SK-N-MC (cell line): ENCODE measurements around the gene C4orf50.
"Not testable (repeated sequence)": the region's sequence is repeated elsewhere in the genome, so short reads cannot be mapped to it uniquely, and the experiment has no call there.

Experiments
- DNase-seq: peaks from one replicate; pipeline ENCODE4 v3.0.0-alpha.2; 2011; ENCODE audit warnings: low read depth, low spot score
- H3K27ac ChIP-seq: fragments of 200-600 bp; sonication (generic); 2 replicates; pipeline ENCODE4 v1.5.1; 2016; ENCODE audit warnings: mixed run types
- H3K36me3 ChIP-seq: fragments of 200-600 bp; sonication (generic); 2 replicates; pipeline ENCODE4 v1.6.1; 2017; ENCODE audit warnings: antibody characterized with exemption, low read length, mixed read lengths; ENCODE audit not compliant: insufficient read depth
- H3K4me3 ChIP-seq: fragments of 200-600 bp; sonication (generic); 2 replicates; pipeline ENCODE4 v1.5.1; 2016
- H3K9ac ChIP-seq: fragments of 200-600 bp; sonication (generic); 2 replicates; pipeline ENCODE4 v1.8.0; 2017; ENCODE audit warnings: mixed run types, mixed read lengths; ENCODE audit not compliant: insufficient read length
- H3K9me3 ChIP-seq: fragments of 200-600 bp; sonication (generic); 2 replicates; pipeline ENCODE4 v1.6.1; 2017; ENCODE audit warnings: low read depth, mild to moderate bottlenecking, antibody characterized with exemption, low read length, moderate library complexity, mixed read lengths
- EZH2 ChIP-seq: fragments of 200-600 bp; sonication (generic); IDR thresholded peaks from one replicate; pipeline ENCODE4 v1.6.1; 2017; ENCODE audit warnings: antibody characterized with exemption
- FOXP2 ChIP-seq: optimal IDR thresholded peaks from 2 replicates; pipeline ENCODE3; 2011; ENCODE audit warnings: mild to moderate bottlenecking, moderate library complexity; ENCODE audit not compliant: insufficient read depth; ENCODE audit errors: extremely low read length, control extremely low read depth
- POLR2AphosphoS5 ChIP-seq: IDR thresholded peaks from 2 replicates; pipeline ENCODE4 v1.6.1; 2012; ENCODE audit warnings: mild to moderate bottlenecking, low read depth, low read length, borderline replicate concordance

Gene C4orf50

DNA sequence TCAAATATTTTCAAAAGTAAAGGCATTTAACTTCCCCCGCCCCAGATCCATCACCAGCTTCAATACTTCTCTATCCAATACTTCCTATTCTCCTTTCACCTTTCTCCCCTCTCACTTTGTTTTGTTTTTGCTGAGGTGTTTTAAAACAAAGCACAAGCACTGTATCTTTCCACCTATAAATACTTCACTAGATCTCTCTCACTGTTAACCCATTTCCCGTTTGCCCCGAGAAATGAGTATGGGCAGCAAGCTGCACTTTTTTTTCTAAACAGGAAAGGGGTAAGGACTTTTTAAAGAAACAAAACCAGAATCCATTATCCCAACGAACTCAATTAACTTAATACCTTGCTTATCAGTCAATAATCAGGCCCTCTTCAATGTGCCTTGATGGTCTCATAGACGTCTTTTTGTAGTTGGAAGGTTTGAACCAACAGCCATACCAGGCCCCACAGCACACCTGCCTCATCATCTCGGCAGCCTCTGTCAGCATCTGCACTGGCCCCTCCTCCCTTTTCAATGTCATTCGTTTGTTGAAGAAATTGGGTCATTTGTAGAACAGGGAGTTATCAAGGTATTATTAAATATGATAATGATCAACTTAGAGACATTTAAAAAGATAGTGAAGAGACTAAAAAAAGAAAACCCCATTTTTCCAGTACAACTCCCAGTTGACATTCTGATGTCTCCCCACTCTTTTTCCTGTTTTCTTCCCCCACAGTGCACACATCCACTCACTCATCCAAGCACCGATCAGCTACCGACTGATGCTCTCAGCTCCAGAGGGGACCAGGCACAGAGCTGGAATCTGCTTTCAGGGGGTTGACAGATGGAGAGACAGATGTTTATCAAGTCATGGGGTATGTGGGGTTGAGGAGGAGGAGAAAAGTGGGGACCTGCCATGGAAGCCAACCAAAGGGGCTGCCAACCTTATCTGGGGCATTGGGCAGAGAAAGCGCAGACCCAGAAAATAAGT, 151.1 kb downstream of the C4orf50 start:
- no peak for DNase-seq
- H3K27ac ChIP-seq: no peak overlapping the region
- TF ChIP-seq FOXP2 (no peak), POLR2AphosphoS5 (no peak), EZH2 (no peak)
- no peaks in the 10 kb centered on the region for H3K36me3 ChIP-seq
- no peak overlapping the region for H3K9ac ChIP-seq
- H3K9me3 ChIP-seq: no peaks in the 10 kb centered on the region
- no peak overlapping the region for H3K4me3 ChIP-seq

GRCh38 chr4:5865896-5866599, 152.2 kb downstream of the C4orf50 start:
- no peak overlapping the region for H3K27ac ChIP-seq
- no peaks in the 10 kb centered on the region for H3K36me3 ChIP-seq
- no peak for TF ChIP-seq EZH2
- no peak overlapping the region for H3K9ac ChIP-seq
- H3K4me3 ChIP-seq: no peak overlapping the region; the same call in 1 of the 2 replicates
- no peaks in the 10 kb centered on the region for H3K9me3 ChIP-seq
- no peak for DNase-seq

- no peak for DNase-seq
- Histone ChIP-seq H3K9me3 (no peaks in the 10 kb centered on the region), H3K36me3 (no peaks in the 10 kb centered on the region), H3K9ac (no peak overlapping the region), H3K27ac (no peak overlapping the region), H3K4me3 (no peak overlapping the region)
- TF ChIP-seq FOXP2: no peak
- no peak for TF ChIP-seq EZH2
- no peak for TF ChIP-seq POLR2AphosphoS5
Measured at GRCh38 chr4:5863461-5864113, 154.6 kb downstream of the C4orf50 start.

DNA sequence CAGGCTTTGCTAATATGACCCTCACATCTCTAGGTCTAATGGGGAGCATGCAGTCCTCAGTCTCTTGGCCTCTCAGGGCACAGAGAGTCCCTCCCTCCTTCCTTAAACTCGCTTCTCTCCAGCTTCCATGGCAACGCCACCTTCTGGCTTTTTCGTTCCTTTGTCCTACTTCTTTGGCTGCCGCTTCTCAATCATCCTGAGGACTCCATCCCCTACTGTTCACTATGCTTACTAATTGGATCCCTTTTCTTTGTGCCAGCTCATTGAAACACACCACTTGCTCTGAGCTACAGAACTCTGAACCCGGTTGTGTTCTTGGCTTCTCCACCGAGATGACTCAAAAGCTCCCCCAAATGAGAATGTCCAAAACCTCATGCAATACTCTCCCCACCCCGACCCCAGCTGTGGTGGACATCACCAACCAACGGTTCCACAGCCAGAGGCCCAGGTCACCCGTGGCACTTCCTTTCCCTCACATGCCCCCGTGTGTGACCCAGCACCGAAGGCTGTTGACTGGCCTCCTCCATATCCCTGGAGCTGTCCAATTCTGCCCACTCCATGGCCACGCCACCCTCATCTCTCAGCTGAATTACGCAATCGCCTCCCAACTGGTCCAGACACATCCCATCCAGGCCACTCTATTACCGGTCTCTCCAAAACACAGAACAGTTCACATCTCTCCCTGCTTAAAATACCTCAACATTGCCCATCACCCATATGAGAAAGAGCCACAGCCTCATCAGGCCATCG, 160.0 kb downstream of the C4orf50 start:
- Histone ChIP-seq H3K27ac (no peak overlapping the region), H3K36me3 (no peaks in the 10 kb centered on the region)
- DNase-seq: no peak

GRCh38 chr4:5857199-5857598, 161.0 kb downstream of the C4orf50 start:
- no peak for DNase-seq
- no peak overlapping the region for H3K27ac ChIP-seq
- H3K9ac ChIP-seq: no peak overlapping the region
- TF ChIP-seq POLR2AphosphoS5: no peak
- TF ChIP-seq EZH2: no peak
- TF ChIP-seq FOXP2: no peak
- no peak overlapping the region for H3K4me3 ChIP-seq
- H3K36me3 ChIP-seq: no peaks in the 10 kb centered on the region
- H3K9me3 ChIP-seq: no peaks in the 10 kb centered on the region

More for the DNA sequence above, 160.0 kb downstream of the C4orf50 start:
- Histone ChIP-seq H3K9me3 (no peaks in the 10 kb centered on the region), H3K9ac (no peak overlapping the region), H3K4me3 (no peak overlapping the region)
- TF ChIP-seq FOXP2 (no peak), POLR2AphosphoS5 (no peak), EZH2 (no peak)

DNA sequence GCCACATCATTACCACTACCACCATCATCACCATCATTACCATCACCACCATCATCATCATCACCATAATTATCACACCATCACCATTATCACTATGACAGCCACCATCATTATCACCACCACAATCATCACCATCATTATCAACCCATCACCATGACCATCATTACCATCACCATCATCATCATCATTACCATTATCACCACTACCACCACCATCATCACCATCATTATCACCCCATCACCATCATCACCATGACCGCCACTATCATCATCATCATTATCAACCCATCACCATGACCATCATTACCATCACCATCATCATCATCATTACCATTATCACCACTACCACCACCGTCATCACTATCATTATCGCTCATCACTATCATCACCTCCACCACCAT, 161.9 kb downstream of the C4orf50 start:
- not testable (repeated sequence) for H3K9ac ChIP-seq, H3K9me3 ChIP-seq, H3K27ac ChIP-seq, DNase-seq, H3K36me3 ChIP-seq, H3K4me3 ChIP-seq

DNA sequence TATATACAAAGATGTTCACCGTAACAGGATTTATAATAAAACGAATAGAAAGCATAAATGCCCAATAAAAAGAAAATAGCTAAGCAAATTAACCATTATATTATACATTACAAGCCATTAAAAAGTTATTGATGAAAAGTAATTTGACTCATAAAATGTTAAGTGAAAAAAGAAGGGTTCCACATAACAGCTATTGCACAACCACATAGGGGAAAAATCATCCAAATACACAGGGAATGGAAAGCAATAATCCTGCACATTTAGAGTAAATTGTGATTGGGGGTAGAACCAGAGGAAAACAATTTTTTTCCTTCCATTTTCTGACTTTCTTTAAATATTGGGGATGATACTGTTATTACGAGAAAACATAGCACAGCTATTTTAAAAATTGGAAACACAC, 163.3 kb downstream of the C4orf50 start:
- Histone ChIP-seq H3K36me3 (no peaks in the 10 kb centered on the region), H3K27ac (no peak overlapping the region), H3K4me3 (no peak overlapping the region), H3K9ac (no peak overlapping the region), H3K9me3 (no peaks in the 10 kb centered on the region)
- DNase-seq: no peak
- TF ChIP-seq POLR2AphosphoS5: no peak
- TF ChIP-seq EZH2: no peak
- no peak for TF ChIP-seq FOXP2

DNA sequence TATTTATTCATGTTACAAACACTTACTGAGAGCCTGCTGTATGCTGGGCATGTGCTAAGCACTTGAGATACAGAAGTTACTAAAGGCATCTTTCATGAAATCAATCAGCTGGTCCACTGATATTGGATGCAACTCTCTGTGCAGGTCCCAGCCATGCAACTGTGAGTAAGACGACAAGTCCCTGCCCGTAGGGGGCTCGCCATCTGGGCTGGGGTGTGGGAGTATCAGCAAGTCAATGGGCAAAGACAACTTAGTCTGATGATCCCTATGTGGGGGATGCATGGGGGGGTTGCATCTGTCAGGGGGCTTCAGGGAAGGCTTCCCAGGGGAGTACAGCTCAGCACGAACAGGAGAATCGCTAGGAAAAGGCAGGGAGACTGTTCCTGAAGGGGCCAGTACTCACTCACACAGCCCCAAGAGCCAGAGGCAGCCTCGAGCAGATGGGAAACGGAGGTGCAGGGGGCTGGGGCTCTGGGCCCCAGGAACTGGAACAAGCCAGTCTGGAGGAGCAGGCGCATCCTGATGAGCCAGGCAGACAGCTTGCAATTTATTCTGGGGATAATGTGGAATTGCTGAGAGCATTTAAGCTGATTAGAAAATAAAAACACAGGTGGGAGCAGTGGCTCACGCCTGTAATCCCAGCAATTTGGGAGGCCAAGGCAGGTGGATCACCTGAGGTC, 165.6 kb downstream of the C4orf50 start:
- H3K4me3 ChIP-seq: no peak overlapping the region
- TF ChIP-seq EZH2: no peak
- TF ChIP-seq FOXP2: no peak
- TF ChIP-seq POLR2AphosphoS5: no peak
- H3K36me3 ChIP-seq: no peaks in the 10 kb centered on the region
- H3K9me3 ChIP-seq: no peaks in the 10 kb centered on the region
- DNase-seq: no peak
- H3K27ac ChIP-seq: no peak overlapping the region
- no peak overlapping the region for H3K9ac ChIP-seq
